Fibroblast of skin of left biceps (primary cell): ENCODE data around the gene FMNL2.
A peak's percentile ranks its signal among the peaks of the same experiment; 100 is the strongest.
"Not testable (repeated sequence)": the region's sequence is repeated elsewhere in the genome, so short reads cannot be mapped to it uniquely, and the experiment has no call there.

Source experiments
- DNase-seq, 2 experiments: peaks; one replicate each; pipeline ENCODE4 v3.0.0-alpha.2; 2013; ENCODE audit warnings: low read depth in 2 of 2

Gene FMNL2

GRCh38 chr2:152470861-152471854 lies 136.2 kb downstream of the FMNL2 start:
- no peak for DNase-seq

GRCh38 chr2:152472481-152472887 lies 137.5 kb downstream of the FMNL2 start:
- DNase-seq = no peak

- DNase-seq = no peak
These were observed 138.3 kb downstream of the FMNL2 start for GRCh38 chr2:152473151-152473857.

- not testable (repeated sequence) for DNase-seq
These were observed 139.5 kb downstream of the FMNL2 start for GRCh38 chr2:152474523-152474922.

- DNase-seq = no peak
These were observed 141.0 kb downstream of the FMNL2 start for GRCh38 chr2:152475982-152476381.

GRCh38 chr2:152477347-152478092 lies 142.5 kb downstream of the FMNL2 start:
- DNase-seq = no peak

- DNase-seq = no peak
These were observed 144.3 kb downstream of the FMNL2 start for GRCh38 chr2:152479282-152479681.

- no peak for DNase-seq
These were observed 145.9 kb downstream of the FMNL2 start for GRCh38 chr2:152480821-152481399.

GRCh38 chr2:152481881-152482583 lies 147.1 kb downstream of the FMNL2 start:
- DNase-seq = no peak

- peak; percentile 77 to 83 for DNase-seq
These were observed 148.5 kb downstream of the FMNL2 start for GRCh38 chr2:152483276-152484063.

GRCh38 chr2:152485954-152486736 lies 151.2 kb downstream of the FMNL2 start:
- no peak for DNase-seq

- no peak for DNase-seq
These were observed 151.9 kb downstream of the FMNL2 start for GRCh38 chr2:152486737-152487400.

- no peak for DNase-seq
These were observed 153.1 kb downstream of the FMNL2 start for GRCh38 chr2:152488075-152488474.

GRCh38 chr2:152489364-152489763 lies 154.4 kb downstream of the FMNL2 start:
- DNase-seq = no peak

GRCh38 chr2:152490686-152491455 lies 155.9 kb downstream of the FMNL2 start:
- DNase-seq = no peak

- DNase-seq = no peak
These were observed 157.2 kb downstream of the FMNL2 start for GRCh38 chr2:152492131-152492530.

GRCh38 chr2:152492911-152493310 lies 157.9 kb downstream of the FMNL2 start:
- DNase-seq = no peak

- no peak for DNase-seq
These were observed 158.4 kb downstream of the FMNL2 start for GRCh38 chr2:152493417-152493816.
